Stimulated activated naive CD8-positive, alpha-beta T cell treated with anti-CD3 and anti-CD28 coated beads, Interleukin-15, amount 100 ng/mL, for 72 hours (primary cell): ENCODE data around the gene OVCH1.

Experiments used
- ATAC-seq: fragments of 150-1000 bp; cut with Tn5 transposase; 2 replicates; pipeline ENCODE4 v1.10.0; 2021; ENCODE audit warnings: mild to moderate bottlenecking, moderate library complexity
- DNase-seq, 2 donors: peaks; one replicate each; pipeline ENCODE4 v3.0.0; 2021 to 2022
- H3K27ac Mint-ChIP-seq, 2 donors: one replicate each; pipeline ENCODE4 v1.8.0; 2022; ENCODE audit warnings: mild to moderate bottlenecking in 2 of 2, mixed read lengths in 2 of 2, moderate library complexity in 2 of 2
- H3K27me3 Mint-ChIP-seq: one replicate; pipeline ENCODE4 v1.8.0; 2022; ENCODE audit warnings: mixed read lengths
- H3K4me1 Mint-ChIP-seq: one replicate; pipeline ENCODE4 v1.8.0; 2022; ENCODE audit warnings: mild to moderate bottlenecking, mixed read lengths
- H3K4me3 Mint-ChIP-seq, 2 donors: one replicate each; pipeline ENCODE4 v1.8.0; 2022; ENCODE audit warnings: mild to moderate bottlenecking in 2 of 2, mixed read lengths in 2 of 2, moderate library complexity in 1 of 2
- H3K9me3 Mint-ChIP-seq, 2 donors: one replicate each; pipeline ENCODE4 v1.8.0; 2022; ENCODE audit warnings: mixed read lengths in 2 of 2

The OVCH1 gene

GRCh38 chr12:29516431-29516875 lies 19.0 kb upstream of the OVCH1 start:
- H3K4me1 Mint-ChIP-seq = no peaks in the 10 kb centered on the region
- H3K4me3 Mint-ChIP-seq = no peak overlapping the region
- ATAC-seq = no peak
- H3K9me3 Mint-ChIP-seq = no peaks in the 10 kb centered on the region
- no peak for DNase-seq
- no peak overlapping the region for H3K27ac Mint-ChIP-seq
- H3K27me3 Mint-ChIP-seq = peaks cover 24% of the 10 kb centered on the region

DNA sequence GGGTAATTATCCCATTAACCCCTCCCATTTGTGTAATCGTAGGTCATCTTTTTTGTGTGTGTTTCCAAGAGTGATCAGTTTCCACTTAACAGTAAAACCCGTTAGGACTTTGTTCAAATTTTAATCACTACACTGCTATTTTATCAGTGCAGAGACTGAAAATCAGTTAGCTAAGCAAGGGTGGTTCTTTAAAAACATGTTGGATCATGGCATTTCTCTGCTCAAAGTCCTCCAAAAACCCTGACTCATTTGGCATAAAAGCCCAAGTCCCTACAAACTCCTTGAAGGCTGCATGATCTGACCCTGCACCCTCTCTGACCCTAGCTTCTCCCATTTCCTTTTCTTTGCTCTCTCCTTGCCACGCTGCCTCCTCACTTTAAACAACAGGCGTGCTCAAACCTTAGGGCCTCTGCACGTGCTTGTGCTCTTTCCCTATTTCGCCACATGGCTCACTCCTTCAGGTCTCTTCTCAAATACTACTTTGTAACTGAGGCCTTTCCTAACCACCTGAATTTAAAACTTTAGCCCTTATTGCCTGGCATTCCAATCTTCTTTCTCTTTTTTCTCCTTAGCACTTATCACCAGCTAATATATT lies 13.2 kb upstream of the OVCH1 start:
- H3K4me3 Mint-ChIP-seq = no peak overlapping the region
- H3K27me3 Mint-ChIP-seq = peaks cover 38% of the 10 kb centered on the region
- DNase-seq (no peak), ATAC-seq (no peak)
- no peaks in the 10 kb centered on the region for H3K9me3 Mint-ChIP-seq
- no peaks in the 10 kb centered on the region for H3K4me1 Mint-ChIP-seq
- no peak overlapping the region for H3K27ac Mint-ChIP-seq

DNA sequence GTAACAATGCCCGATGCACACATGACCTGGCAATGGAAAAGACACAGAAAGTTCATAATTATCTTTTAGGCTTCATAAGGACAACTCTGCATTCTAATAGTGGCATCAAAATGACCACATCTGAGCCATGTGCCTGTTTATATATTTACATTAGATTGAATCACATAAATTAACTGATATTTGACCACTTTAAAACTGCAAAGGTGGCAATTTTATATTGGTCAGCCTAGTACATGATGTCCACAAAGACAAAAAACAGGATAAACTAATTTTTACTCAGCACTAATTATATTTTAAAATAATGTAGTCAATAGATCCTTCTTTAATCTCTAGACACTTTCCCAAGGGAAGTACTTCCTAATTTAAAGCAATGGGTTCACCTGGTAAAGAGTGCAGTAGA lies 12.0 kb upstream of the OVCH1 start:
- Mint-ChIP-seq H3K9me3 (no peaks in the 10 kb centered on the region), H3K27me3 (peaks cover 26% of the 10 kb centered on the region), H3K4me3 (no peak overlapping the region), H3K4me1 (no peaks in the 10 kb centered on the region), H3K27ac (no peak overlapping the region)
- ATAC-seq (no peak), DNase-seq (no peak)

DNA sequence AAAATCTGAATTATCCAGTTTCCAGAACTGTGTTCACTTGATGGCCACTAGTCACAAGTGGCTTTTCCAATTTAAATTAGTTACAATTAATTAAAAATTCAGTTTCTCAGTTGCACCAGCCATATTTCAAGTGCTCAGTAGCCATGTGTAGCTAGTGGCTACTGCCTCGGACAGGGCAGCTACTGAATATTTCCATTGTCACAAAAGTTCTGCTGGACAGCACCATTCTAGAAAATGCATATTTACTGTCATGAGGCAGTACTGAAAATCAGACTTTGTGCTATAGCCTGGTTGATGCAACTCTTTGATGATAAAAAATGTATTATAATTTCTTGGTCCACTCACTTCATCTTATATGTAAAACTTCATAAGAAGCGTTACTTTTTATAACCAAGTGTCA lies 11.5 kb upstream of the OVCH1 start:
- Mint-ChIP-seq H3K27me3 (peaks cover 20% of the 10 kb centered on the region), H3K4me3 (no peak overlapping the region), H3K27ac (no peak overlapping the region), H3K4me1 (no peaks in the 10 kb centered on the region), H3K9me3 (no peaks in the 10 kb centered on the region)
- no peak for ATAC-seq
- no peak for DNase-seq

DNA sequence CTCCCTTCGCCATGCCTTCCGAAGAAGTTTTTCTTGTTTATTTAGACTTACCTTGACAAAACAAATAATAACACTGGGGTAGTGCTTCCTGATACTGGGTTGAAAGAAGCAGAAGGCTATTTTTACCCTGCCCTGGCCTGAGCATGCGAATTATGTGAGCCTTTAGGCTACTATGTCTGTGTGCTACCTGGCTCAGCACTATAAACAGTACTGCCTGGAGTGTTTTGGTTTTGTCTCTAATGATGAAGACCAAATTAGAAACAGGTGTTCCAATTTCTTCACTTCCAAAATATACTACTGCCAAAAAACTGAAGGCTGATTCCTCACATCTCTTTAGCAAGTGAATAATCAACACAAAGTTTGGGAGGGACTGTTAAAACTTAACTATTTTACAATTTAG lies 7.6 kb upstream of the OVCH1 start:
- Mint-ChIP-seq H3K4me1 (no peaks in the 10 kb centered on the region), H3K27ac (no peak overlapping the region), H3K27me3 (peaks cover 14% of the 10 kb centered on the region), H3K9me3 (no peaks in the 10 kb centered on the region), H3K4me3 (no peak overlapping the region)
- DNase-seq = no peak
- no peak for ATAC-seq

DNA sequence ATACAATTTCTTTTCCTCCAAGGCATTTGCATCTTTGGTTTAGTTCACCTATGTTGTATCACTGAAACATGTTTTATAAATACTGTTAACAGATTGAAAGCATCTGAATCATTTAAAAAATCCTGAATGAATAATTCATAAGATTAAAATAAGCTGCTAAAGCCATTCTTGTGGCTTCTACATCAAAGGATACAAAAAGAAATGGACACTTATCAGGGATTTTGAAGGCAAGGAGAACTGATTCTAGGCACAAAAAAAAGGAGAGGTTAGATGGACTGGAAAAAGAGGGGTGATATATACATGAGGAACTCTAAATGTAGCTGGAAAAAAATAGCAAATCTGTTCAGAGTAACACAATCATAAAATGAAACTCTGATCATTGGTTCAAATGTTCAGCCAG lies 5.8 kb upstream of the OVCH1 start:
- ATAC-seq (no peak), DNase-seq (no peak)
- peaks cover 14% of the 10 kb centered on the region for H3K27me3 Mint-ChIP-seq
- H3K4me1 Mint-ChIP-seq = no peaks in the 10 kb centered on the region
- no peak overlapping the region for H3K27ac Mint-ChIP-seq
- H3K4me3 Mint-ChIP-seq = no peak overlapping the region
- H3K9me3 Mint-ChIP-seq = no peaks in the 10 kb centered on the region

GRCh38 chr12:29499235-29499634 lies 1.7 kb upstream of the OVCH1 start:
- H3K4me1 Mint-ChIP-seq = no peaks in the 10 kb centered on the region
- no peak overlapping the region for H3K4me3 Mint-ChIP-seq
- peaks cover 15% of the 10 kb centered on the region for H3K27me3 Mint-ChIP-seq
- H3K9me3 Mint-ChIP-seq = no peaks in the 10 kb centered on the region
- DNase-seq (no peak), ATAC-seq (no peak)
- no peak overlapping the region for H3K27ac Mint-ChIP-seq

DNA sequence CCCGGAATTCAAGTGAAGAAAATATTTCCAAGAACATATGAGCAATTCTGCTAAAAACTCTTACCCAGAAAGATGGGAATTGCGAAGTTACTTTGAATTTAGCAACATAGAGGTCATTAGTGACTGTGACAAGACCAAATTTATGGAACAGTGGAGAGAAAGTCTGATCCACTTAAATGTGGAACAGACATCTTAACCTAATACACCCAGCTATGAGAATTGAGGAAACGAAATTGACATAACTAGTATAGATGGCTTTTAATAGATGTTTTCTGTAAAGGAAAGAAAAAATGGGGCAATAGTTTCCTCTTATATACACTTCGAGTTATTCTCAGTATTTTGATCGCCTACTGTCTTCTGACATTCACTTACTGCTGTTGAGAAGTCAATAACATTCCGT lies 4.6 kb downstream of the OVCH1 start:
- no peak overlapping the region for H3K27ac Mint-ChIP-seq
- H3K4me3 Mint-ChIP-seq = no peak overlapping the region
- DNase-seq (no peak), ATAC-seq (no peak)
- peaks cover 61% of the 10 kb centered on the region for H3K27me3 Mint-ChIP-seq
- H3K4me1 Mint-ChIP-seq = no peaks in the 10 kb centered on the region
- no peaks in the 10 kb centered on the region for H3K9me3 Mint-ChIP-seq

- Mint-ChIP-seq H3K27me3 (peaks cover 49% of the 10 kb centered on the region), H3K27ac (no peak overlapping the region), H3K4me1 (no peaks in the 10 kb centered on the region), H3K4me3 (no peak overlapping the region), H3K9me3 (no peaks in the 10 kb centered on the region)
- ATAC-seq (no peak), DNase-seq (no peak)
Measured at GRCh38 chr12:29486972-29487371, 10.5 kb downstream of the OVCH1 start.

GRCh38 chr12:29463198-29463597 lies 34.3 kb downstream of the OVCH1 start:
- no peak for ATAC-seq
- Mint-ChIP-seq H3K4me3 (no peak overlapping the region), H3K9me3 (peaks cover 0 to 9% of the 10 kb centered on the region in 2 donors), H3K27me3 (peaks cover 6% of the 10 kb centered on the region), H3K4me1 (no peaks in the 10 kb centered on the region), H3K27ac (no peak overlapping the region)
- no peak for DNase-seq

DNA sequence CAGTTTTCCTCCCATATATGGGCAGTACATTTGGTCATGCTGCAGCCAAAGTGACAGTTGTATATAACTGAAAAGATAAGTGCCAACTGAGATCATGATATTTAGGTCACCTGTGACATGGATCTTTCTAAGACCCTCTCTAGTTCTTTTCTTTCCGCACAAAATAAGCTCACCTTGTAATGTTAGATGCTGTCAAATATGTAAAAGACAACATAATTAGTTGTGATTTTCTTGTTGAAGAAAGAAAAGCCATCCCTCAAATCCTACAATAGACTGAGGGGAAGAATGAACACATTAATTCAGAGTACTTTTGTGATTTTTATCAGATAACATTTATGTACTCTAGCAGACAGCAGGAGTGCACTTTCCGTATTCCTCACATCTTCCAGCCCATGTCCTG lies 37.4 kb downstream of the OVCH1 start:
- ATAC-seq (no peak), DNase-seq (no peak)
- H3K4me3 Mint-ChIP-seq = no peak overlapping the region
- H3K9me3 Mint-ChIP-seq = peaks cover 0 to 1% of the 10 kb centered on the region in 2 donors
- no peak overlapping the region for H3K27ac Mint-ChIP-seq
- no peaks in the 10 kb centered on the region for H3K4me1 Mint-ChIP-seq
- peaks cover 6% of the 10 kb centered on the region for H3K27me3 Mint-ChIP-seq

GRCh38 chr12:29455087-29455486 lies 42.4 kb downstream of the OVCH1 start:
- DNase-seq (no peak), ATAC-seq (no peak)
- Mint-ChIP-seq H3K27me3 (peaks cover 35% of the 10 kb centered on the region), H3K4me3 (no peak overlapping the region), H3K27ac (no peak overlapping the region), H3K4me1 (no peaks in the 10 kb centered on the region), H3K9me3 (no peaks in the 10 kb centered on the region)

DNA sequence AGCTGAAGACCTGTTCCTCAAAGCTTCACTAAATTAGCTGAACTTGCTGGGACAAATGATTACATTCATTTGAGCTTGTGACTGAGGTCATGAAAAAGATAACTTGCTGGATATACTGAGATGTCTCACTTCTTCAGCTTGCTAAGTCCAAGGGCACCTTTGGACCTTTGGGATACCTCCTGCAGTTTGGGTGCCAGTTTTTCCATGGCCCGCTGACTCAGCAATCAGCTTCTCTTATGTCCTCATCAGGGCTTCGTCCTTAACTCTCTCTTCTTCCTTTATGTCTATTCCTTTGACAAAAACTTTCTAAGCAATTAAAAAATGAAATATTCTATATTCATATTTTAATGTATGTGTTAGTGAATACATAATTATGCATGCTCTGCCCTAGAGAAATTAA lies 45.6 kb downstream of the OVCH1 start:
- ATAC-seq (no peak), DNase-seq (no peak)
- no peaks in the 10 kb centered on the region for H3K4me1 Mint-ChIP-seq
- no peak overlapping the region for H3K27ac Mint-ChIP-seq
- H3K9me3 Mint-ChIP-seq = no peaks in the 10 kb centered on the region
- no peak overlapping the region for H3K4me3 Mint-ChIP-seq
- peaks cover 28% of the 10 kb centered on the region for H3K27me3 Mint-ChIP-seq

- no peak overlapping the region for H3K4me3 Mint-ChIP-seq
- no peak for ATAC-seq
- H3K9me3 Mint-ChIP-seq = no peaks in the 10 kb centered on the region
- no peak for DNase-seq
- peaks cover 9% of the 10 kb centered on the region for H3K27me3 Mint-ChIP-seq
- H3K4me1 Mint-ChIP-seq = no peaks in the 10 kb centered on the region
- H3K27ac Mint-ChIP-seq = no peak overlapping the region
Measured at GRCh38 chr12:29448157-29448556, 49.3 kb downstream of the OVCH1 start.

GRCh38 chr12:29447285-29447975 lies 50.1 kb downstream of the OVCH1 start:
- DNase-seq = no peak
- Mint-ChIP-seq H3K27me3 (peaks cover 3% of the 10 kb centered on the region), H3K4me1 (no peaks in the 10 kb centered on the region), H3K9me3 (no peaks in the 10 kb centered on the region), H3K27ac (no peak overlapping the region), H3K4me3 (no peak overlapping the region)
- peak; percentile 50 for ATAC-seq

DNA sequence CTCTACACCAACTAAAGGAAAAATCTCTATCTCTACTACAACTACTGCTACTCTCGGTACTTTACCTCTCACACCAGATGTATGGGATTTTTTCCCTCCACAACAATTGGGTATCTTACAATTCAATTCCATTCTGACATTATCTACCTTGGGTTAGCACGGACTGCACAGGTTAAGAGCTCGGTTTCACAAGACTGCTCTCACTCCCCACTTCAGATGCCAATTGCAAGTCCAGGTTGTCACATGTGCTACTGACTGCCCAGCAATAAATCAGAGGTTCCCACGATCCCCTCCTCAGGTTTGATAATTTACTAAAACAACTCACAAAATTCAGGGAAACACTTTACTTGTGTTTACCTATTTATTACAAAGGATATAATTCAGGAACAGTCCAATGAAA lies 58.0 kb downstream of the OVCH1 start:
- ATAC-seq (no peak), DNase-seq (no peak)
- no peak overlapping the region for H3K4me3 Mint-ChIP-seq
- no peaks in the 10 kb centered on the region for H3K9me3 Mint-ChIP-seq
- no peaks in the 10 kb centered on the region for H3K4me1 Mint-ChIP-seq
- H3K27me3 Mint-ChIP-seq = peaks cover 10% of the 10 kb centered on the region
- no peak overlapping the region for H3K27ac Mint-ChIP-seq
